GM13976 (cell line): ENCODE data around the gene SPAG6.

Experiments used
- DNase-seq: peaks from one replicate; pipeline ENCODE4 v3.0.0; 2012; ENCODE audit warnings: low spot score
- in situ Hi-C: fragments of 300-500 bp; cut with MboI; formaldehyde crosslinking; loops from one replicate; pipeline ENCODE4 v1.12.0; 2022; ENCODE audit warnings: low sequenced_read_pairs, mixed read lengths, inconsistent platforms; ENCODE audit not compliant: unreplicated experiment
- TF ChIP-seq, protein P1 (sequence below): IDR thresholded peaks from 2 replicates; pipeline ENCODE4 v1.5.1; 2012; ENCODE audit warnings: borderline replicate concordance, mild to moderate bottlenecking; ENCODE audit not compliant: insufficient read depth; ENCODE audit errors: extremely low read depth, missing control alignments, control extremely low read depth

The SPAG6 gene

DNA sequence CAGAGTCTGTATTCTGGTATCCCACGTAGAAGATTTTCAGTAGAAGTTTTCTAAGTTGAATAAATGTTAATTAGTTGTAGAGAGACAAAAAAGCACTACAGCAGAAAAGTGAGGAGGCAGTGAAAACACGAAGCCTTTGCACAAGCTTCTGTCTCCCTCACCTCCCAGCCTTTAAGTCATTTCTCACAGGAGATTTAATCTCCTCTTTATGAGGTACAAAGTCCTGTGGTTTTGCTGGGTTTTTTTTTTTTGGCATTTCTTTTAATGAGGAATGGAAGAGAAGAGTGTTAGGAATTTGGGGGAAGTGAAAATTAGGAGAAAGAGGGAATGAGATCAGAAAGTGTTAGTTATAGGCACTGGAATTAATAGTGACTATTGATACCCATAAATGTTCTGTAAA is 21.5 kb downstream of the SPAG6 start:
- TF ChIP-seq, protein P1, sequence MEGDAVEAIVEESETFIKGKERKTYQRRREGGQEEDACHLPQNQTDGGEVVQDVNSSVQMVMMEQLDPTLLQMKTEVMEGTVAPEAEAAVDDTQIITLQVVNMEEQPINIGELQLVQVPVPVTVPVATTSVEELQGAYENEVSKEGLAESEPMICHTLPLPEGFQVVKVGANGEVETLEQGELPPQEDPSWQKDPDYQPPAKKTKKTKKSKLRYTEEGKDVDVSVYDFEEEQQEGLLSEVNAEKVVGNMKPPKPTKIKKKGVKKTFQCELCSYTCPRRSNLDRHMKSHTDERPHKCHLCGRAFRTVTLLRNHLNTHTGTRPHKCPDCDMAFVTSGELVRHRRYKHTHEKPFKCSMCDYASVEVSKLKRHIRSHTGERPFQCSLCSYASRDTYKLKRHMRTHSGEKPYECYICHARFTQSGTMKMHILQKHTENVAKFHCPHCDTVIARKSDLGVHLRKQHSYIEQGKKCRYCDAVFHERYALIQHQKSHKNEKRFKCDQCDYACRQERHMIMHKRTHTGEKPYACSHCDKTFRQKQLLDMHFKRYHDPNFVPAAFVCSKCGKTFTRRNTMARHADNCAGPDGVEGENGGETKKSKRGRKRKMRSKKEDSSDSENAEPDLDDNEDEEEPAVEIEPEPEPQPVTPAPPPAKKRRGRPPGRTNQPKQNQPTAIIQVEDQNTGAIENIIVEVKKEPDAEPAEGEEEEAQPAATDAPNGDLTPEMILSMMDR, result no peak
- in situ Hi-C loops, result no loop called here
- no peak for DNase-seq

DNA sequence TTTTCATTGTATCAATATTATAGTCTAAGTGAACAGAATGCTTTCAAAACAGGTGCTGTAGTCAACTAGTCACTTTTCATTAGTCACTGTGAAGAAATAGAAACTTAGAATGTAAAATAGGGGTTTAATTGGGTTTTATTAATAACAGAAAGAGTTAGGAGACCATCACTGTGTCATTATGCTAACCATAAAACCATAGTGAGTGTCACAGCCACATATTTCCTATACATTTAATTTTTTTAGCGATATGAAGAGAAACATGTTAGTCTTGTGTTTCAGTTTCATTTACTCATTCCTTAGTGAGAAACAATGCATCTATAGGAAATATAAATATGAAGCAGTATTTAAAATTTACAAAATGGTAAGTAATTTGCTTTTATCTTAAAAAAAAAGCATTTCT is 22.2 kb downstream of the SPAG6 start:
- in situ Hi-C loops, result no loop called here
- TF ChIP-seq, protein P1, result no peak
- no peak for DNase-seq

GRCh38 chr10:22368402-22368801 is 23.1 kb downstream of the SPAG6 start:
- in situ Hi-C loops, result no loop called here
- DNase-seq, result no peak
- TF ChIP-seq, protein P1, result no peak

DNA sequence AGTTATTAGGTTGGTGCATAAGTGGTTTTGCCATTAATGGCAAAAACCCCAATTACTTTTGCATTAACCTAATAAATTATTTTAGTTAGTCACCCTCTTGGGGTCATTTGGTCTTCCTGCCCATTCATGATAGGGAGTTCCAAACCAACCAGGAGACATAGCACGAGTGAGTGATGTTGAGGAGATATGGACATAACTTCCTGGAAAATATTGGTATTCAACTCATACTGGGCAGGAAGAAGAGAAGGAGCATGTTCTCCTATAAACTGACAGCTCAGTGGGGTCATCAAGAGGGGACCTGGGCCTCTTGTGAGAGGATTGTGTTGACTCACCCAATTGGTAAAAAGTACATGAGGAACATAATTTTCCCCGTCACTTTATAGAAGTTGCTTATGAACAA is 23.7 kb downstream of the SPAG6 start:
- no peak for DNase-seq
- TF ChIP-seq, protein P1, result no peak
- in situ Hi-C loops, result no loop called here

GRCh38 chr10:22369434-22370072 is 24.3 kb downstream of the SPAG6 start:
- DNase-seq, result no peak
- TF ChIP-seq, protein P1, result no peak
- in situ Hi-C loops, result no loop called here

DNA sequence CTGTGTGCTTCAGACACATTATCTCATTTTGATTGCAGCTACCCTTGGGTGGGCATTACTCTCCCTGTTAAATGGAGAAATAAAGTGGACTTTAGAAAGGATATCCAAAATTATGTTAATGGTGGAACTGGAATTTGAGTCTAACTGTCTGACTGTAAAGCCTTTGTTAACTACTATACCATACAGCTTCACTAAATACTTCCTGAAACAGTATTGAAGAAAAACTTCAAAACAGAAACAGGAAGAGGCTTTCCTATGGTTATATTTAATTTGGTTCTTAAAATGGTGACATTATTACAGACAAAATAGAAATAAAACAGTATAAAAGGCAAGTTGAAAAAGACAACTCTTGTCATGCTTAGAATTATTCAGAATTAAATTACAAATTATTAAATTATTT is 25.0 kb downstream of the SPAG6 start:
- in situ Hi-C loops, result no loop called here
- TF ChIP-seq, protein P1, result no peak
- DNase-seq, result no peak
